Adrenal gland (tissue), 12 donors: ENCODE measurements around the gene EFNA2. TPM values are rescaled to one million over a fixed set of nuclear protein-coding genes. Genes with fewer than 3 reads are reported as not detected.

Experiments
- DNase-seq, 7 donors: peaks; one replicate each; pipeline ENCODE4 v3.0.0-alpha.2; 2019 to 2020
- H3K27ac ChIP-seq, 5 donors: fragments of 200-600 bp; sonication (generic) in 4 of 5; 1 replicate in 3 of 5; 2 replicates in 2 of 5; pipeline versions ENCODE4 v1.5.1 to v1.8.0; 2016 to 2020; ENCODE audit warnings: mild to moderate bottlenecking in 1 of 5
- H3K27me3 ChIP-seq: fragments of 200-600 bp; 2 replicates; pipeline ENCODE4 v1.8.0; 2021
- H3K36me3 ChIP-seq, 2 donors: fragments of 200-600 bp; replicated peaks in 1 of 2; 1 replicate in 1 of 2; 2 replicates in 1 of 2; pipeline versions ENCODE4 v1.5.1 to v1.8.0; 2018 to 2022
- H3K4me1 ChIP-seq, 2 donors: fragments of 200-600 bp; replicated peaks in 1 of 2; 1 replicate in 1 of 2; 2 replicates in 1 of 2; pipeline versions ENCODE4 v1.5.1 to v1.8.0; 2018 to 2021
- H3K4me3 ChIP-seq, 4 donors: fragments of 200-600 bp; sonication (generic) in 3 of 4; one replicate each; pipeline ENCODE4 v1.5.1; 2016 to 2018
- H3K9me3 ChIP-seq, 3 donors: fragments of 200-600 bp; sonication (generic) in 1 of 3; replicated peaks in 1 of 3; 1 replicate in 2 of 3; 2 replicates in 1 of 3; pipeline versions ENCODE4 v1.5.1 to v1.8.0; 2016 to 2021
- CTCF ChIP-seq, 6 experiments: fragments of 450-650 bp in 4 of 6; fragments of 200-600 bp in 2 of 6; sonication (generic) in 1 of 6; IDR thresholded peaks; 1 replicate in 5 of 6; 2 replicates in 1 of 6; pipeline versions ENCODE4 v1.5.1 to v1.8.0; 2016 to 2021; ENCODE audit warnings: antibody characterized with exemption in 6 of 6, mild to moderate bottlenecking in 2 of 6, moderate library complexity in 1 of 6
- POLR2A ChIP-seq, 2 donors: fragments of 450-650 bp; IDR thresholded peaks; one replicate each; pipeline ENCODE4 v1.6.1; 2017; ENCODE audit warnings: antibody characterized with exemption in 2 of 2, mild to moderate bottlenecking in 2 of 2, moderate library complexity in 1 of 2
- WGBS, 4 donors: extraction: QIAGEN DNeasy Blood & Tissue Kit in 2 of 4; methylation state at CpG; one replicate each; pipeline versions ENCODE4 v1.1.5 to v1.1.7; 2013 to 2017; 5-methylcytosine and 5-hydroxymethylcytosine counted together
- intact Hi-C, 2 donors: fragments of 100-400 bp; cut with DNase I; formaldehyde crosslinking; loops; one replicate each; pipeline versions ENCODE4 v1.14.1 to v1.15.0; 2022 to 2023
- polyA plus RNA-seq, 3 donors: library from polyadenylated mRNA; stranded (reverse); fragments of 200-250 nt in 2 of 3; fragments of 350-450 nt in 1 of 3; fragmentation: Illumina TruSeq in 1 of 3; extraction: RNeasy Lipid Tissue Mini Kit (QIAGEN cat#74804) in 1 of 3; gene quantifications; one replicate each; pipeline ENCODE4 v1.2.3, GENCODE V29; 2013 to 2014
- total RNA-seq, 9 donors: library from RNA; depleted of rRNA in 4 of 9; stranded (reverse); fragments of >200 nt in 4 of 9; fragments of 120-200 nt in 1 of 9; fragmentation: NEBNext Ultra II Directional in 1 of 9; extraction: Animal tissue kit (Norgen Biotek cat#: 25700) in 1 of 9; gene quantifications; one replicate each; pipeline versions ENCODE4 v1.1.0 to v1.2.4, GENCODE V29; 2013 to 2023
- donor health status: healthy with polysubstance abuse.
- donor health status: Bipolar disorder and iron deficiency.
- donor health status: DM: yes; HTN: yes; CAD: no.
- donor health status: DM: no; HTN: no; CAD: no.
- donor health status: DM: no; HTN: no; CAD: no.
- donor health status: DM: yes; HTN: yes; CAD: no.

EFNA2 gene
- total and polyA plus RNA-seq, 12 donors: 0.11 TPM; not detected in 11

- DNase-seq: peak in 3 of 7 donors; percentile 51 to 75 (median 59)
- Histone ChIP-seq H3K4me1 (peaks cover 58 to 62% of the 10 kb centered on the region in 2 donors), H3K9me3 (no peaks in the 10 kb centered on the region), H3K27me3 (no peaks in the 10 kb centered on the region), H3K4me3 (peak overlapping the region in 1 of 4 donors; percentile 91), H3K27ac (peak overlapping the region in 3 of 5 donors; percentile 89 to 99 (median 97)), H3K36me3 (no peaks in the 10 kb centered on the region)
- 61 to 69% (median 66%) methylated on average over 6 to 15 of the region's 15 CpGs for WGBS, 4 donors
- TF ChIP-seq POLR2A (IDR thresholded peaks at IDR 0.05): no peak
- no peak for TF ChIP-seq CTCF (IDR thresholded peaks at IDR 0.05)
- intact Hi-C loops: no loop called here
Observed at GRCh38 chr19:1240925-1241324, 44.7 kb upstream of the EFNA2 start.

DNA sequence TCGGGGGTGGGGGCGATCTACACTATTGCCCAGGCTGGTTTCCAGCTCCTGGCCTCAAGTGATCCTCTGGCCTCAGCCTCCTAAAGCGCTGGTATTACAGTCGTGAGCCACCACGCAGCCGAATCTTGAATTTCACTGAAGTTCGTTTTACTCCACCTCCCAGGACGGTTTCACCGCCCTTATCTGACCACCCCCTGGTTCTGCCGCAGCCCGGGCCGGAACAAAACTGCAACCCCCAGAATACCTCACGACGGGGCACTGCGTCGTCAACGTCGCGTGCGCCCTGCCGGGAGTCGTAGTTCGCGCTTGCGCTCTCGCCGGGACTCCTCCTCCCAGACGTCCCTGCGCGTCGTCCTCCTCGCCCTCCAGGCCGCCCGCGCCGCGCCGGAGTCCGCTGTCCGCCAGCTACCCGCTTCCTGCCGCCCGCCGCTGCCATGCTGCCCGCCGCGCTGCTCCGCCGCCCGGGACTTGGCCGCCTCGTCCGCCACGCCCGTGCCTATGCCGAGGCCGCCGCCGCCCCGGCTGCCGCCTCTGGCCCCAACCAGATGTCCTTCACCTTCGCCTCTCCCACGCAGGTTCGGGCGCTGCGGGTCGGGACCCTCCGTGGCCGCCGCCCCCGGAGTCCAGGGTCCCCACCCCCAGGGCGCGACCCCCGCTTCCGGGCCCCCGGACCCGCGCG is 44.1 kb upstream of the EFNA2 start, which contains the start of gene ATP5F1D:
ATP5F1D (plus strand) TSS at position 335 of the 679 bp plus-strand sequence; CDS start at position 435, 100 bp downstream.
- Histone ChIP-seq H3K36me3 (no peaks in the 10 kb centered on the region), H3K9me3 (no peaks in the 10 kb centered on the region), H3K27me3 (no peaks in the 10 kb centered on the region), H3K27ac (peak within 1 kb of the TSS; percentile 30 to 99 (median 89)), H3K4me1 (peaks cover 62 to 68% of the 10 kb centered on the region in 2 donors), H3K4me3 (peak within 1 kb of the TSS; percentile 22 to 91 (median 50))
- WGBS, 4 donors: 1 to 2% (median 1%) methylated on average over 18 to 79 of the region's 79 CpGs
- intact Hi-C loops: no loop called here
- peak; percentile 65 to 82 for TF ChIP-seq POLR2A (IDR thresholded peaks at IDR 0.05)
- no peak for TF ChIP-seq CTCF (IDR thresholded peaks at IDR 0.05)
- DNase-seq: peak; percentile 93 to 96 (median 95)

GRCh38 chr19:1243768-1244692 is 41.6 kb upstream of the EFNA2 start:
- TF ChIP-seq POLR2A (IDR thresholded peaks at IDR 0.05): no peak
- TF ChIP-seq CTCF (IDR thresholded peaks at IDR 0.05): peak; percentile 90 to 98 (median 96)
- peak; percentile 89 to 94 (median 92) for DNase-seq
- WGBS, 4 donors: 26 to 61% (median 33%) methylated on average over 10 to 33 of the region's 33 CpGs
- intact Hi-C loops: loop anchor here (2.0 kb wide), 2 partner anchors 23 to 25 kb away; partner anchors contain the start of gene CIRBP (in 1 of the 2)
- Histone ChIP-seq H3K27me3 (no peaks in the 10 kb centered on the region), H3K27ac (peak overlapping the region; percentile 61 to 99 (median 93)), H3K4me3 (peak overlapping the region in 1 of 4 donors; percentile 12), H3K4me1 (peaks cover 60 to 69% of the 10 kb centered on the region in 2 donors), H3K9me3 (no peaks in the 10 kb centered on the region), H3K36me3 (no peaks in the 10 kb centered on the region)
